Measurements from ENCODE around the gene HRG.
"Not testable (repeated sequence)": the region's sequence is repeated elsewhere in the genome, so short reads cannot be mapped to it uniquely, and the experiment has no call there.

GRCh38 chr3:186702451-186702850, 36.6 kb downstream of the HRG start:
- TF ChIP-seq CTCF, POLR2AphosphoS5 (IDR thresholded peaks at IDR 0.05): not testable (repeated sequence)

Measured in esophagus muscularis mucosa (tissue), 3 donors.